ENCODE data around the gene MRPL23. TPM values are rescaled to one million over a fixed set of nuclear protein-coding genes. Genes with fewer than 3 reads are reported as not detected.

Gene MRPL23
- total and polyA plus RNA-seq, 2 of the 13 experiments (the other 11 are each of a cell fraction or from before 2014, with no cell fraction given) = 67.8 to 123 TPM

DNA sequence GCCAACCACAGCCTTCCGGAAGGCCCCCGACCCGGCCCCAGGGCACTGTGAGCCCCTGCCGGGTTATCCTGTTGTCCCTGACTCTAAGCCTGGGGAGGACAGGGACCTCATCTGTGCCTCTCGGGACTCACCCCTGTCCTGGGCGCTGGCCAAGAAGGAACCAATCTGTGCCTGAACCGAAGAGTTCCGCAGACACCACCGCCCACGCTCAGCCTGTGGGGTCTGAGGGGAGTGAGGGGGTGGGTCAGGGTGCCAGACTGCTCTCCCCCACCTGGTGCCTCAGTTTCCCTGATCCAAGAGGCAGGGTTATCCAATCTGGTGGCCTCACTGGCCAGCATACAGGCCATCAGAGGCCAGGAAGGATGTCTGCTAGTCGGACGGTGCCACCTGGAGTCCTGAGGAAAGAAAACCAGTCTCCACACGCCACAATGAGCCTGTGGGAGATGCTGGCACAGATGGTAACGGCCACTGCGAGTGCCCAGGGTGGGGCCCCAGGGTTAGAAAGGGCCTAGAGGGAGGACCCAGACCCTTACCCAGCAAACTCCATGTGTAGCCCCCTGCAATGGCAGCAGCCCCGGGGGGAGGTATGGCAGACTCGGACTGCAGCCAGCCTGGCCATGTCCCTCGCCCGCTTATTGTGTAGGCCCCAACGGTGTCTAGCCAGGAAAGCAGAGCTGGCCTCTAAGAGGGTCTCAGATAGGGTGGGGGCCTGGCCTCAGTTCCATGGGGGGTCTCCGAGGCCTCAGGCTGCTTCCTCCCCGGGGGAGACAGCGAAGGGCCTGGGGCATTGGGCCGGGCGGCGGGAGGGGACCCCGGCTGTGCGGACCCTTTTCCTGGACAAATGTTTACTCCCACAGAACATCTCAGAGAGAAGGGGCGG lies 28.5 kb upstream of the MRPL23 start:
- Histone ChIP-seq H3K27ac (ENCODE audit: extremely low read length, insufficient read depth, low read length) (no peak overlapping the region), H3K79me2 (ENCODE audit: insufficient read depth, low read length) (no peaks in the 10 kb centered on the region), H4K20me1 (ENCODE audit: insufficient read depth, low read length) (no peaks in the 10 kb centered on the region), H3K9ac (ENCODE audit: insufficient read depth, low read depth, low read length) (no peak overlapping the region), H3K9me3 (ENCODE audit: low read length) (no peaks in the 10 kb centered on the region), H2AFZ (ENCODE audit: low read length) (no peak overlapping the region), H3K36me3 (replicated peaks in 1 of 2; ENCODE audit: control insufficient read depth in 1 of 2, insufficient read depth in 2 of 2, low read length in 2 of 2) (no peaks in the 10 kb centered on the region), H3K4me3 (replicated peaks in 1 of 3; ENCODE audit: insufficient read depth in 1 of 3, low read depth in 2 of 3, low read length in 3 of 3) (no peak overlapping the region), H3K4me1 (ENCODE audit: insufficient read depth, low read length) (no peaks in the 10 kb centered on the region), H3K27me3 (ENCODE audit: control insufficient read depth in 1 of 2, insufficient read depth in 2 of 2, low read length in 2 of 2) (peaks cover 22 to 55% of the 10 kb centered on the region in 2 experiments; a peak in 4 of 5 replicates), H3K4me2 (ENCODE audit: low read depth, low read length) (no peak overlapping the region)
- peak; percentile 7; the same call in 1 of the 3 replicates for ATAC-seq
- 46% methylated on average over 16 of the region's 29 CpGs for WGBS (ENCODE audit: low lambda C conversion rate)
- ChIA-PET POLR2A (no interaction called here), CTCF (ENCODE audit: low intra/inter-chr PET ratio, low total read pairs) (no interaction called here)
- FAIRE-seq = no peak
- DNase-seq (ENCODE audit: low spot score) = no peak
- TF ChIP-seq, protein P1, sequence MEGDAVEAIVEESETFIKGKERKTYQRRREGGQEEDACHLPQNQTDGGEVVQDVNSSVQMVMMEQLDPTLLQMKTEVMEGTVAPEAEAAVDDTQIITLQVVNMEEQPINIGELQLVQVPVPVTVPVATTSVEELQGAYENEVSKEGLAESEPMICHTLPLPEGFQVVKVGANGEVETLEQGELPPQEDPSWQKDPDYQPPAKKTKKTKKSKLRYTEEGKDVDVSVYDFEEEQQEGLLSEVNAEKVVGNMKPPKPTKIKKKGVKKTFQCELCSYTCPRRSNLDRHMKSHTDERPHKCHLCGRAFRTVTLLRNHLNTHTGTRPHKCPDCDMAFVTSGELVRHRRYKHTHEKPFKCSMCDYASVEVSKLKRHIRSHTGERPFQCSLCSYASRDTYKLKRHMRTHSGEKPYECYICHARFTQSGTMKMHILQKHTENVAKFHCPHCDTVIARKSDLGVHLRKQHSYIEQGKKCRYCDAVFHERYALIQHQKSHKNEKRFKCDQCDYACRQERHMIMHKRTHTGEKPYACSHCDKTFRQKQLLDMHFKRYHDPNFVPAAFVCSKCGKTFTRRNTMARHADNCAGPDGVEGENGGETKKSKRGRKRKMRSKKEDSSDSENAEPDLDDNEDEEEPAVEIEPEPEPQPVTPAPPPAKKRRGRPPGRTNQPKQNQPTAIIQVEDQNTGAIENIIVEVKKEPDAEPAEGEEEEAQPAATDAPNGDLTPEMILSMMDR (CRISPR knock-in tag; IDR thresholded peaks at IDR 0.05) = peak; percentile 50
- TF ChIP-seq CENPX (CRISPR knock-in tag; IDR thresholded peaks at IDR 0.05) (no peak), STAG1 (CRISPR knock-in tag; IDR thresholded peaks at IDR 0.05) (peak; percentile 37; the same call in 1 of the 2 replicates), NFIB (CRISPR knock-in tag; IDR thresholded peaks at IDR 0.05; ENCODE audit: borderline replicate concordance) (no peak)
- intact Hi-C loops (cut with micrococcal nuclease; ENCODE audit: unreplicated experiment) = no loop called here
- BruUV-seq (replicated peaks) = no TSS peak
- in situ Hi-C loops (cut with HindIII; ENCODE audit: extremely low pct_ligation_motif_present, low pct_unique_long_range_greater_than_20kb) = no loop called here

All from HepG2 (cell line).